HG03432 (cell line): Measurements from ENCODE around the gene ZC3HAV1.
A peak's percentile ranks its signal among the peaks of the same experiment; 100 is the strongest.
"Not testable (repeated sequence)": the region's sequence is repeated elsewhere in the genome, so short reads cannot be mapped to it uniquely, and the experiment has no call there.

Experiments used
- ATAC-seq: cut with Tn5 transposase; IDR thresholded peaks from one replicate; pipeline ENCODE4 v1.9.1; 2021; ENCODE audit warnings: mild to moderate bottlenecking, moderate library complexity; ENCODE audit not compliant: unreplicated experiment

ZC3HAV1 gene

DNA sequence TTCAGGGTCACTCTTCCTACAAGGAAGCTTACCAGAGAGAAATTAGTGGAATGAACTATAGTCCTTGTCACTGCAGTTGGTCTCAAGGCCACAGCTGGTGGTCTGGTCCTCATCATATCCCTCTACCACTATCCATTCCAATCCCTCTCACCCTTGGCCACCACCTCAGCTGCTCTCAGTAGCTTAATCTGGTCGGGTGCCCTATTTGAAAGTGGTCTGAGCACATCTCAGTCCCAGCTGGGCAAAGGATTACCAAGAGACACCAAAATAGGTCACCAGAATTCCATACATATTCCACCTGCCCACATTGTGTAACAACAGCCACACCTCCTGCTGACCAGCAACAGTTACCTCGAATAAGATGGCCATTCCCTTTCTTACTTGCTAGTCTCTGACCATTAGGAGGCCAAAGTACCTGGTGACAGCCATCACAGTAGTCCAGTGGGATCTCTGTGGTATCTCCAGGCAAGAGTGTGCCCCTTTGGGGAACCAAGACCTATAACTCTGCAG is 3.3 kb upstream of the ZC3HAV1 start:
- ATAC-seq: no peak

DNA sequence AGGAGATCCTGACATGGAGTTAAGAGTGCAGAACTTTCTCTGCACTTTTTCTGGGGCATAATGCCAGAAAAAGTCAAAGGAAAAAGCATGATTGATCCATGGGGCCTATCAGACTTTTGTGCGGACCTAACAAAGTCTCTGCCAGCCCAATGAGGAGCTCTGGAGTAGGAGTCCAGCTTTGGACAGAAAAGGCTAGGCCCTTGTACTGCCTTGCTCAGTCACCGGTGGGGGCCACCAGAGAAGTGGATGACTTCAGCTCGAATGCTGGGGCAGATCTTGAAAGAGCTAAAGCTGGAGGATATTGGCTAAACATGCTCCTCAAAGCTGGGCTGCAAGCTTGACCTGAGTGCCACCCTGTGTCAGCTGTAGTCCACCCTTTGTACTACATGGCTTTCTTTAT is 2.8 kb upstream of the ZC3HAV1 start:
- ATAC-seq: no peak

DNA sequence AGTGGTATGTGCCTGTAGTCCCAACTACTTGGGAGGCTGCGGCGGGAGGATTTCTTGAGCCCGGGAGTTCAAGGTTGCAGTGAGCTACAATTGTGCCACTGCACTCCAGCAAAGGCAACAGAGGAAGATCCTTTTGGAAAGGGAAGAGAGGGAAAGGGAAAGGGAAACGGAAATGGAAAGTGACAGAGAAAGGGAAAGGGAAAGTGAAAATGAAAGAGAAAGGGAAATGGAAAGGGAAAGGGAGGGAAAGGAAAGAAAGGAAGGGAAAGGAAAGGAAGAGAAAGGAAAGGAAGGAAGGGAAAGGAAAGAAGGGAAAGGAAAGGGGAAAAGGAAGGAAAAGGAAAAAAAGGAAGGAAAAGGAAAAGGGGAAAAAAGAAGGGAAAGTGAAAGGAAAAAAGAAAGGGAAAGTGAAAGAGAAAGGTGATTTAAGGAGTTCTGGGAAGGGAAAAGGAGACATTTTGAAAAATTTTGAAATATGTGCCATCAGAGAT is 2.3 kb upstream of the ZC3HAV1 start:
- no peak for ATAC-seq

DNA sequence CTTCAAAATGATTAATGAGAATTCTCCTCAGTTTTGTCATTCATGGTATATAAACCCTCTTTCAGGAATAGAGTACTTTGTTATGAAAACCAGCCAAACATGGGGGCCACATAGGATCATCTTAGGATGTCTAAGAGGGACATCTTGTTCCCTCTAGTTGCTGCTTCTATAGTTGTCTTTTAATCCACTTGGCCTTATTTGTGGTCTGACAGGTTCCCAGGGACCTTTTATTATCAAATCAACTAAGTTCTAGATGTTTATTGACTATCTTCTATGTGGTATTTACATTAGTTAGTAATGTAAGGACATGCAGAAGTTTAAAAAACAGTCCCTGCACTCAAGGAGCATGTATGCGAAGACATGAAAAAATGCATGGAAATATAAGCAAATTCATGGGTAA is 1.6 kb upstream of the ZC3HAV1 start:
- ATAC-seq: no peak

DNA sequence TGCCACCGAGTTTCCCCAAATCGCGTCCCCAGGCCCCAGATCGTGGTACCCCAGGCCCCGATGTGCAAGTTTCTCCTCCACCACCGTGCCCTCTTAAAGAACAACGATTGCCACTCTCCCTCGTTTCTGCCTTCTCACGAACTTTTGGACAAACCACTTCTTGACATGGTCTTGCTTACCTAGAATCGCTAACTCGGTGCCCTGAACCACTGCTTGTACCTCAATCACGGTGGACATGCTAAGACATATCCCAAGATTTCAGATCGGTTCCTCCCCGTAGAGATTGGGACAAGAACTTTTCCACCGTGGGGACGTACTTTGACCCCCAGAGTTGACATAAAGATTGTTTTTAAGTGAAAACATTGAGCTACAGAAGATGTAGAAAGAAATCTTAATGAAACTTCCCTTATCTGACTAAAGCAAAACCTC is 477 bp upstream of the ZC3HAV1 start:
- ATAC-seq: peak; percentile 0

DNA sequence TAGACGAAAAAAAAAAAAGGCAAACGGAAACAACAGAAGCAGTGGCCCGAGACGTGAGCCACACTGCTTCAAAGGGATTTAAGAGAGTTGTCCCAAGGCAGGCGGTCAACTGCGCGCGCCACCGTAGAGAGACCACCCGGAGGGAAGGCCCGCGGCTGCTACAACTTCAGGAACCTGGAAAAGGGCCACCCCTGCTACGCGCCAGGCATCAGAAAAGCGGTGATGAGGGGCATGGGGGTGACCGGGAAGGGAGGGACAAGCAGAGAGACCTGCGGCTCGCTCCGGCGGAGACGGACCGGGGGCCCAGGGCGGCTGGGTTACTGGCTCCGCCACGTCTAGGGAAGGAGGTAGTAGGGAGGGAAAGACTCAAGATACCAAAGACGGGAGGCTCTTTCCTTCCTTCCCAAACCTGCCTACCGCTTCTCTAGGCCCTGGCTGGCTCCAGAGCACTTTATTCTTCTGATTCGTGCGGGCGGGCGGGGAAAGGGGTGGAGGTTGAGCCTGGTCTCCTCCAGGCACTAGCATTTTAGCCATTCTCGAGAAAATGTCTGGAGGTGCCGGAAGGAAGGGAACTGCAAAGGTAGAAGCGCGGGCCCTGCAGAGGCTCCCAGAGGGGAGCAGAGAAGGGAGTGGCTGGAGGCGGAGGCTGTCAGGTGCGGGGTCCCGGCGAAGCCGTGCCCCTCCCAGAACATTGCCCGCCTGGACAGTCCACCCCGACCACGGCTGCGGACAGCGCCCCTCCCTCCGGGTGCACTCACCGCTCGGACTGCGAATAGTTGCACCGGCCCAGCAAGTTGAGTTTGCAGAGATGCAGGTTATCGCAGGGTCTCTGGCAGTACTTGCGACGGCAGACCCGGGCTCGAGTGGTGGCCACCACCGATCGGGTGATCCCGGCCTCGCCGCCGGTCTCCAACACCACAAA is 993 bp downstream of the ZC3HAV1 start:
- peak; percentile 8 for ATAC-seq

DNA sequence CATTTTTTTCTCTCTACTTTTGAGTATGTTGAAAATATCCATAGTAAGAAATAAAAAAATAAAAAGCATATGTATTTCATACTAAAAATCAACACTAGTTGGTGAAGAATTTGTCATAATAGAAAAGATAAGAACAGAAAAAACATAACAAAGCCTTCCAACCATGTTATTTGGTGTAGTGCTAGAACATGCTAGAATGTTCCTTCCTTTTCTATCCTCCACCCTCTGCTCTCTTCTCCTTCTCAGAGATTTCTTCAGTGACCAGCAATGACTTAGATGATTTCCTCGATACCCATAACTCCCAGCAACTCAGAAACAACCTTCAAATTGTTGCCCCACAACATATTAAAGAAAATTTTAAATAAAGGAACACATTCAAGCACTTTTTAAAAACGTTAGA is 2.6 kb downstream of the ZC3HAV1 start:
- no peak for ATAC-seq

DNA sequence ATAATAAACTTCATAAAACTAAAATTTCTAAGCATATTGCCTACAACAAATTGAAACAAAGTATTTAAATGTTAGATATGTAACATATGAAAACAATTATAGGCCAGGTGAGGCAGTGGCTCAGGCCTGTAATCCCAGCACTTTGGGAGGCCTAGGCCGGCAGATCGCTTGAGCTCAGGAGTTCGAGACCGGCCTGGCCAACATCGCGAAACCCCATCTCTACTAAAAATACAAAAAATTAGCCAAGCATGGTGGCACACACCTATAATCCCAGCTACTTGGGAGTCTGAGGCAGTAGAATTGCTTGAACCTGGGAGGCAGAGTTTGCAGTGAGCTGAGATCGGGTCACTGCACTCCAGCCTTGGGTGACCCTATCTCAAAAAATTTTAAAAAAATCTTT is 3.3 kb downstream of the ZC3HAV1 start:
- ATAC-seq: not testable (repeated sequence)

DNA sequence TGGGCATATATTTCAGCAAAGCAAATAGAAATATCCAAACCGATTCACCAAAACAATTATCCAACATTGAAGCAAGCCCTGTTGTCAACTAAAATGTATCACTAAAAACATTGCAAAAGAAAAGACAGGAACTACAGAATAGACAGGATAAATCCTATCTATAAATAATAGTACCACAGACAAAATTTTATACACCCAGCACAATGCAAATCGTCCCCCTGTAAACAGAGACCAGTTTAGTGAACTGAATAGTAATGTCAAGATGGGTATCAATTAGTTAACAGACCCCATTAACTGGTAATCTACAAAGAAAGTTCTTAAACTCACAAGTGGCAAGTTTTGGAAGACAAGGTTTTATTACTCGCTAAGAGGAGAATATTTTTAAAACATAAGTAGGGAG is 4.0 kb downstream of the ZC3HAV1 start:
- no peak for ATAC-seq

DNA sequence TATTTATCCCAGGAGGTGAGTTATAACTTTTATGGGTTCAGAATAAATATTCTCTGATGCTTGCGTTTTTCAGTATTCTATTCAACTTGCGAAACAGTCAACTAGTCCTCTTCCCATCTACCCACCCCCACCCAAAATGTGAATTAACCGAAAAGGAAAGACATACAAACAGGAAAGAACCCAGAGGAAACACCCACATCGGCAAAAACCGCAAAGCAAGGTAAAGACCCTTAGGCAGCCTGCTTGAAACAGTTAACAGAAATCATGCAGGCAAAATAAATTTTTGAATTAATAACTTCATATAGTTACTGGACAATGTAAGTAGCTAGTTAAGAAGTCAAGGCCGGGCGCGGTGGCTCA is 5.4 kb downstream of the ZC3HAV1 start:
- peak; percentile 28 for ATAC-seq

DNA sequence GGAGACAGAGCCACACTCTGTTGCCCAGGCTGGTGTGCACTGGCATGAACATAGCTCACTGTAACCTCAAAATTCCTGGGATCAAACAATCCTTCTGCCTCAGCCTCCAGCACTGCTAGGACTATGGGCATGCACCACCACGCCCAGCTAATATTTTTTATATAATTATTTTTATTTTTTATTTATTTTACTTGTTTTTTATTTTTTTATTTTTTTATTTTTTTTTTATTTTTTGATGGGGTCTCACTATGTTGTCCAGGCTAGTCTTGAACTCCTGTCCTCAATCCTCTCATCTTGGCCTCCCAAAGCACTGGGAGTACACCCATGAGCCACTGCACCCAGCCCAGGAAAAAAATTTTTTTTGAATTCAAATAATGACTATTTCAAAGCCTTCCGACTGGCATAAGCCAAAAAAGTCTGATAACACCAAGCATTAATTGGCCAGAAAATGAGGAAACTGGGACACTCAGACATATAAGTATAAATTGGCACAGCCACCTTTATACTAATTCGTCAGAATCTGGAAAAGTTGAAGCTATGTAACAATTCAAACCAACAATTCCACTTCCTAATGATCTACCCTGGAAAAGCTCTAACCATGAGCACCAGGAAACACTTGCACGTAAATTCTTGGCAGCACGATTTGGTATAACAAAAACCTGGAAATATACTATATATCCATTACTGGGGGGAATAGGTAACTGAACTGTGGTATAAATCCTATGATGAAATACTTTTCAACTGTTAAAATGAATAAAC is 6.3 kb downstream of the ZC3HAV1 start:
- ATAC-seq: no peak

DNA sequence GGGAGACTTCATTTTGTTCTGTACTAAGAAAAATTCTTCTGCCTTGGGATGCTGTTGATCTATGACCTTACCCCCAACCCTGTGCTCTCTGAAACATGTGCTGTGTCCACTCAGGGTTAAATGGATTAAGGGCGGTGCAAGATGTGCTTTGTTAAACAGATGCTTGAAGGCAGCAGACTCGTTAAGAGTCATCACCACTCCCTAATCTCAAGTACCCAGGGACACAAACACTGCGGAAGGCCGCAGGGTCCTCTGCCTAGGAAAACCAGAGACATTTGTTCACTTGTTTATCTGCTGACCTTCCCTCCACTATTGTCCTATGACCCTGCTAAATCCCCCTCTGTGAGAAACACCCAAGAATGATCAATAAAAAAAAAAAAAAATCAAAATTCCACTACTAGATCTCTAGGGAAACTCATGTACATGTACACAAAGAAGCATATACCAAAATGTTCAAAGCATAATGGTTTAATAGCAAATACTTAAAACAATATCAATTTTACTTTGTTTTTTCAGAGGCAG is 7.8 kb downstream of the ZC3HAV1 start:
- not testable (repeated sequence) for ATAC-seq

DNA sequence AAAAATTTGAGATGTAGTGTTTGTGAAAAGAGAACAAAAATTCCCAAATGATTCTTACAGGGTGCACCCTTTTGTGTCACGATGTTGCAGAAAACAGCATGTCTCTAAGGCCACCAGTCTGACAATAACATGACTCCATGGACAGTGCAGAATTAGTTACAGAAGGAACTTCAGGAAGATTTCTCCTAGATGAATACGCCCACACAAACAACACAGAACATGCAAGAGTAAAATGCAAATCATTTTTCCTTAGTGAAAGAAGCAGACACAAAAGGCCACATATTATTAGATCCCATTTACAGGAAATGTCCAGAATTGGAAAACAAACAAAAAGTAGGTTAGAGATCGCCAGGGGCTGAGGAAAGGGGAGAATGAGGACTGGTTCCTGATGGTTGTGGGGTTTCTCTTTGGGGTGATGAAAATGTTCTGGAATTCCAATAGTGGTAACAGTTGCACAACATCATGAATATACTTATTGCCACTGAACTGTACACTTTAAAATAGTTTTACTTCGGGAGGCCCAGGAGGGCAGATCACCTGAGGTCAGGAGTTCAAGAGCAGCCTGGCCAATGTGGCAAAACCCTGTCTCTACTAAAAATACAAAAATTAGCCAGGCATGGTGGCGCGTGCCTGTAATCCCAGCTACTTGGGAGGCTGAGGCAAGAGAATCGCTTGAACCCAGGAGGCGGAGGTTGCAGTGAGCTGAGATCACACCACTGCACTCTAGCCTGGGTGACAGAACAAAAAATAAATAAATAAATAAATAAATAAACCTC is 10.2 kb downstream of the ZC3HAV1 start:
- no peak for ATAC-seq

DNA sequence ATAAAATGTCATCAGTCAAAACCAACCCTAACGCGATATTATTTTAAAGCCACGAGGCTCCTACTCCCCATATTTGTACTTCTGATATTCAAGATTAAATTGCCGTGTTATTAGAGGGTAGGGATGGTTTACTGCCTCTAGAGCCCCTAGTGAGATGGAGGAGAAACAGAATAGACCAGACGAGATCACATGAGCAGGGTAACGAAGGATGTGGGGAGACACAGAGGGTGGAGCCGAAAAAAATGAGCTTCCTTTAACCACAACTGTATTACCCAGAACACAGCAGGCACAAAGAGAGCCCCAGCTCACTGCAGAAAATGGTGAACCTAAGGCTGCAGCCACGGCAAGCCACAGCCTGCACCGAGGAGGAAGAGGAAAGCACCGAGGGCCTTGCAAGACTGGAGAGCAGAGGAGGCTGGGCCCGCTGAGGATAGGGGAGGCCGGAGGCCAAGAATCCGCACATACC is 14.3 kb downstream of the ZC3HAV1 start:
- ATAC-seq: peak; percentile 100

DNA sequence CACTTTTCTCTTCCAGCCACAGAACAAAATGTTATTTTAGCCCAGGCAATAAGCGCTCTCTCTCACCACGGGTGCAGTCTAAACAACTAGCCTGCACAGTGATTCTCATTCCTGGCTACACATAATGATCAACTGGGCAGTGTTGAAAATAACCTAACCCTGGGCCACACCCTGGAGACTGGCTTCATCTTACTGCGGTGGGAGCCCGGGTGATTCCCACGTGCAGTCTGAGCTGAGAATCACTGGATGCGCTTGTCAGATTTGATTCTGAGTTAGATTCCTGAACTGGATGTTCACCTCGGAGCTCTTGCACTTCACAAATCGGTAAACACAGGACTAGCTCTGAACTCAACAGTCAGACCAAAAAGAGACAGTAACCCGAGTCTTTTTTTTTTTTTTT is 14.9 kb downstream of the ZC3HAV1 start:
- no peak for ATAC-seq

DNA sequence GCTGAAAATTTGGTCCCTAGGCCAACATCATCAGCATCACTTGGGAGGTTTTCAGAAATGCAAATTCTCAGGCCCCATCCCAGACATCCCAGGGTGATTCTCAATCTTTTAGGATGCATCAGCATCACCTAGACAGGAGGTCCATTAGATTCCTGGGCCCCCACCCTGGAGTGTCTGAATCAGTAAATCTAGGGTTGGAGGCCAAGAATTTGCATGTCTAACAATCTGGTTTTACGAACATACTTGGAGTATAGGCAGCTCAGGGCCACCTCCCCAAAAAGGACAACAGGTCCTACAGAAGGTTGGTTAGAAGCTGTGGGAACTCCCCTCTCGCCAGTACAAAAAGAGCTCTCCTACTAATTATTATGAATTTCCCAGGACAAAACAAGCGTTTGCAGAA is 15.5 kb downstream of the ZC3HAV1 start:
- ATAC-seq: no peak

DNA sequence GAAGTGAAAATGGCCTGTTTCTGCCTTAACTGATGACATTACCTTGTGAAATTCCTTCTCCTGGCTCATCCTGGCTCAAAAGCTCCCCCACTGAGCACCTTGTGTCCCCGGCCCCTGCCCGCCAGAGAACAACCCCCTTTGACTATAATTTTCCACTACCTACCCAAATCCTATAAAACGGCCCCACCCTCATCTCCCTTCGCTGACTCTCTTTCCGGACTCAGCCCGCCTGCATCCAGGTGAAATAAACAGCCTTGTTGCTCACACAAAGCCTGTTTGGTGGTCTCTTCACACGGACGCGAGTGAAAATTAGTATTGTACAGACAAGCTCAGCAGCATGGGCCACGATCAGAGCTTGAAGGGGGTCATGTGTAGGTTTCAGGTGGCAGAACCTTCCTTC is 16.0 kb downstream of the ZC3HAV1 start:
- ATAC-seq: not testable (repeated sequence)

DNA sequence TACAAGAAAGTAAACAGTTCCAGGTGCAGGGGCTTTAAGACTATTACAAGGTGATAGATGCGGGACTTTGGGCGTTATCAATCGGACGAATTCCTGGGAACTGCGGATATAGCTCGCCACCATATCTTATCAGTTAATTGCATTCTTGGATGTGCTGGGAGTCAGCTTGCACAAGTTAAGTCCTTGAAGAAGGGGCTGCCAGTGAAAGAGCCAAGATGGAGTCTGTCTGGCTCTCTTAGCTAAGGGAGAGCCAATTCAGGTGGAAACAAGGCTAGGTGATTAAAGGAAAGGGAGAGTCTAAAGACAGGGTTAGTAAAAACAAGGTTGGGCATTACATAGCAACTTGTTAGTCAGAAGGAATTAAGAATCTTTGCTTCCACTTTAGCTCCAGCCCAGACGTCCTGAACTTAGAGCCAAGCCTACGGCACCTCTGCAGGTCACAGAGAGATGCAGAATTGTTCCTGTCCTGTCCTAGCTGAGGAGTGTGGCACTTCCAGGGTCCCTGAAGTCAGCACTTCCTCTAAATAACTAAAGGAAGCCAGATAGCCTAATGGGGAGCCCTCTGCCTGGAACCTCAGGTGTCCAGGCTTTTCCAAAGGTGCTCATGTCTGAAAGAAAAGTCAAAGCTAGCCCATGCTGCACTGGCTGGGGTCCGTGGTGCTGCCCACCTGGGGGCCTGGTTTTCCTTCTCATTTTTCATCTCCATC is 17.3 kb downstream of the ZC3HAV1 start:
- no peak for ATAC-seq

DNA sequence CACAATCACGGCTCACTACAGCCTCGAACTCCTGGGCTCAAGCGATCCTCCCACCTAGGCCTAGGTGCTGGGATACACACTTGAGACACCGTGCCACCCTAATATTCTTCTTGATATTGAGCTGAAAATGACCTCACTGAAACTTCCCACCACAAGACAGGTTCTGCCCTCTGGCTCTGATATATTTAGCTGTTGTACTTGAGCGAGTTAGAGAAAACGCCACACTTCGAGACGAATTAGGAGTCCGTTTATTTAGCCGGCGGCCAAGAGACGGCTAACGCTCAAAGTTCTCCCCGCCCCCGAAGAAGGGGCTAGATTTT is 17.9 kb downstream of the ZC3HAV1 start:
- ATAC-seq: no peak

DNA sequence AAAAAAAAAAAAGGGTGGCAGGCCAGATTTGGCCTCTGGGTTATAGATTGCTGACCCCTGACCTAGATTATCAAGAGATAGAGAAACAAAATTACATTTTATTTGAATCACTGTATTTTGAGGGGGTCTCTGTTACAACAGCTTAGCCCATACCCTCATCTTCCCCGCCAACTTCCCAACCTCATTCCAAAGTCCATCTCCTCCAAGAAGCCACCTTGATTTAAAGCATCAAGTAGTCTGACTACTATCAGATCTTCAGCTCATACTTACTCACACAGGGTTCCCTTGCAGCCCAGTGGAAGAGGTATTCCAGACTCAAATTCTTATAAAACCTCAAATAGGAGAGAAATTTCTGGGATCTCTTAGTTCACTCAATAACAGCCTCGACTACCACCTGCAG is 20.4 kb downstream of the ZC3HAV1 start:
- ATAC-seq: no peak
